Measurements from ENCODE around the gene MEGF6.

Gene MEGF6

GRCh38 chr1:3518756-3519155, 92.6 kb downstream of the MEGF6 start:
- no peak for TF ChIP-seq CTCF (IDR thresholded peaks at IDR 0.05)
- peaks cover 2% of the 10 kb centered on the region for H3K27me3 Mint-ChIP-seq (ENCODE audit: low read depth, poor library complexity)
- H3K36me3 Mint-ChIP-seq (ENCODE audit: low read depth), result no peaks in the 10 kb centered on the region
- H3K4me1 Mint-ChIP-seq, result no peaks in the 10 kb centered on the region
- H3K27ac Mint-ChIP-seq, result no peak overlapping the region
- no peaks in the 10 kb centered on the region for H3K9me3 Mint-ChIP-seq
- no peak overlapping the region for H3K4me3 Mint-ChIP-seq
- DNase-seq, result no peak

- Mint-ChIP-seq H3K4me3 (no peak overlapping the region), H3K9me3 (no peaks in the 10 kb centered on the region), H3K27me3 (ENCODE audit: low read depth, poor library complexity) (peaks cover 2% of the 10 kb centered on the region), H3K27ac (no peak overlapping the region), H3K36me3 (ENCODE audit: low read depth) (no peaks in the 10 kb centered on the region), H3K4me1 (no peaks in the 10 kb centered on the region)
- TF ChIP-seq CTCF (IDR thresholded peaks at IDR 0.05), result peak; percentile 49
- no peak for DNase-seq
Observed at GRCh38 chr1:3518256-3518655, 93.1 kb downstream of the MEGF6 start.

GRCh38 chr1:3516911-3517675, 94.2 kb downstream of the MEGF6 start:
- Mint-ChIP-seq H3K4me1 (no peaks in the 10 kb centered on the region), H3K36me3 (ENCODE audit: low read depth) (no peaks in the 10 kb centered on the region), H3K4me3 (no peak overlapping the region), H3K9me3 (no peaks in the 10 kb centered on the region), H3K27ac (no peak overlapping the region), H3K27me3 (ENCODE audit: low read depth, poor library complexity) (peaks cover 2% of the 10 kb centered on the region)
- no peak for TF ChIP-seq CTCF (IDR thresholded peaks at IDR 0.05)
- no peak for DNase-seq

GRCh38 chr1:3516481-3516869, 94.8 kb downstream of the MEGF6 start:
- no peak overlapping the region for H3K4me3 Mint-ChIP-seq
- no peak overlapping the region for H3K27ac Mint-ChIP-seq
- TF ChIP-seq CTCF (IDR thresholded peaks at IDR 0.05), result no peak
- no peaks in the 10 kb centered on the region for H3K9me3 Mint-ChIP-seq
- DNase-seq, result no peak
- H3K36me3 Mint-ChIP-seq (ENCODE audit: low read depth), result no peaks in the 10 kb centered on the region
- H3K4me1 Mint-ChIP-seq, result no peaks in the 10 kb centered on the region
- peaks cover 2% of the 10 kb centered on the region for H3K27me3 Mint-ChIP-seq (ENCODE audit: low read depth, poor library complexity)

- H3K4me3 Mint-ChIP-seq, result no peak overlapping the region
- H3K36me3 Mint-ChIP-seq (ENCODE audit: low read depth), result no peaks in the 10 kb centered on the region
- no peaks in the 10 kb centered on the region for H3K4me1 Mint-ChIP-seq
- no peak overlapping the region for H3K27ac Mint-ChIP-seq
- TF ChIP-seq CTCF (IDR thresholded peaks at IDR 0.05), result no peak
- no peak for DNase-seq
- no peaks in the 10 kb centered on the region for H3K9me3 Mint-ChIP-seq
- H3K27me3 Mint-ChIP-seq (ENCODE audit: low read depth, poor library complexity), result peaks cover 2% of the 10 kb centered on the region
Observed at GRCh38 chr1:3515774-3516480, 95.4 kb downstream of the MEGF6 start.

Measured in nephron progenitor cell (in vitro differentiated cells).